Measurements from ENCODE around the gene IL6. TPM values are rescaled to one million over a fixed set of nuclear protein-coding genes. Genes with fewer than 3 reads are reported as not detected.

IL6 gene
- total RNA-seq, 1 experiment from 2014 or later = 0.85 TPM

GRCh38 chr7:22730921-22731654 lies 4.1 kb downstream of the IL6 start:
- WGBS (ENCODE audit: extremely low coverage, insufficient read length, low lambda C conversion rate) = no CpG with 5 or more reads among the region's 5 CpGs
- H3K4me1 Mint-ChIP-seq = peaks cover 14 to 22% of the 10 kb centered on the region in 2 experiments
- no peak for DNase-seq
- no peak overlapping the region for H2AK5ac ChIP-seq (ENCODE audit: insufficient read length, low read length)
- no peak overlapping the region for H3K4me2 ChIP-seq (ENCODE audit: insufficient read depth, insufficient read length, low read length)
- TF ChIP-seq, protein P1, sequence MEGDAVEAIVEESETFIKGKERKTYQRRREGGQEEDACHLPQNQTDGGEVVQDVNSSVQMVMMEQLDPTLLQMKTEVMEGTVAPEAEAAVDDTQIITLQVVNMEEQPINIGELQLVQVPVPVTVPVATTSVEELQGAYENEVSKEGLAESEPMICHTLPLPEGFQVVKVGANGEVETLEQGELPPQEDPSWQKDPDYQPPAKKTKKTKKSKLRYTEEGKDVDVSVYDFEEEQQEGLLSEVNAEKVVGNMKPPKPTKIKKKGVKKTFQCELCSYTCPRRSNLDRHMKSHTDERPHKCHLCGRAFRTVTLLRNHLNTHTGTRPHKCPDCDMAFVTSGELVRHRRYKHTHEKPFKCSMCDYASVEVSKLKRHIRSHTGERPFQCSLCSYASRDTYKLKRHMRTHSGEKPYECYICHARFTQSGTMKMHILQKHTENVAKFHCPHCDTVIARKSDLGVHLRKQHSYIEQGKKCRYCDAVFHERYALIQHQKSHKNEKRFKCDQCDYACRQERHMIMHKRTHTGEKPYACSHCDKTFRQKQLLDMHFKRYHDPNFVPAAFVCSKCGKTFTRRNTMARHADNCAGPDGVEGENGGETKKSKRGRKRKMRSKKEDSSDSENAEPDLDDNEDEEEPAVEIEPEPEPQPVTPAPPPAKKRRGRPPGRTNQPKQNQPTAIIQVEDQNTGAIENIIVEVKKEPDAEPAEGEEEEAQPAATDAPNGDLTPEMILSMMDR (conservative IDR thresholded peaks at IDR 0.05) = no peak
- no peak overlapping the region for H2BK20ac ChIP-seq (ENCODE audit: low read depth, low read length, poor library complexity, severe bottlenecking)
- no peak overlapping the region for H3K56ac ChIP-seq (ENCODE audit: insufficient read length, low read depth, low read length)
- H2BK120ac ChIP-seq (ENCODE audit: low read depth, low read length, poor library complexity, severe bottlenecking) = no peak overlapping the region
- H3K27ac Mint-ChIP-seq = no peak overlapping the region
- H3T11ph ChIP-seq (ENCODE audit: low read length) = no peak overlapping the region
- H3K4ac ChIP-seq (ENCODE audit: low read depth, low read length) = no peak overlapping the region
- H3K27me3 Mint-ChIP-seq (ENCODE audit: low read depth) = peaks cover 4% of the 10 kb centered on the region
- H4K91ac ChIP-seq (ENCODE audit: insufficient read length, low read depth, low read length) = no peak overlapping the region
- H3K4me1 ChIP-seq (ENCODE audit: insufficient read depth, low read length) = peaks cover 3% of the 10 kb centered on the region; the same call in 1 of the 2 replicates
- H4K5ac ChIP-seq (ENCODE audit: insufficient read length, low read depth, low read length) = no peak overlapping the region
- no peaks in the 10 kb centered on the region for H3K79me2 ChIP-seq (ENCODE audit: insufficient read depth, low read length)
- no peak overlapping the region for H3K4me3 Mint-ChIP-seq
- H2BK12ac ChIP-seq (ENCODE audit: insufficient read length, low read depth, low read length) = no peak overlapping the region
- H3K14ac ChIP-seq (ENCODE audit: insufficient read depth, low read length) = no peak overlapping the region
- H4K20me1 ChIP-seq (ENCODE audit: control insufficient read depth, insufficient read depth, insufficient read length) = no peaks in the 10 kb centered on the region
- no peak overlapping the region for H4K8ac ChIP-seq (replicated peaks; ENCODE audit: insufficient read length, low read depth, low read length)
- no peak overlapping the region for H2BK15ac ChIP-seq (ENCODE audit: low read depth, low read length)
- no peak overlapping the region for H2AFZ ChIP-seq (ENCODE audit: low read length)
- H3K27me3 ChIP-seq (ENCODE audit: insufficient read depth, low read length) = no peaks in the 10 kb centered on the region
- H3K23me2 ChIP-seq (ENCODE audit: insufficient read length, low read depth, low read length, poor library complexity, severe bottlenecking) = peaks cover 2% of the 10 kb centered on the region
- no peak overlapping the region for H3K9ac ChIP-seq (ENCODE audit: extremely low read depth, insufficient read length, low read length)
- no peaks in the 10 kb centered on the region for H3K9me3 Mint-ChIP-seq
- no peak overlapping the region for H3K23ac ChIP-seq (ENCODE audit: insufficient read length, low read depth, low read length)
- no peaks in the 10 kb centered on the region for H3K79me1 ChIP-seq (ENCODE audit: insufficient read depth, low read depth, low read length, poor library complexity, severe bottlenecking)
- no peaks in the 10 kb centered on the region for H3K36me3 Mint-ChIP-seq (ENCODE audit: insufficient read depth in 1 of 3, low read depth in 3 of 3)
- H3K27ac ChIP-seq (ENCODE audit: insufficient read length, low read depth, low read length) = no peak overlapping the region
- H3K9me3 ChIP-seq (ENCODE audit: control insufficient read depth, low read depth, low read length) = no peaks in the 10 kb centered on the region
- H3K18ac ChIP-seq (ENCODE audit: insufficient read length, low read depth, low read length) = no peak overlapping the region
- no peak overlapping the region for H2BK5ac ChIP-seq (ENCODE audit: insufficient read length, low read length)

Data from H9 (cell line).